ENCODE measurements around the gene GON4L.
A peak's percentile ranks its signal among the peaks of the same experiment; 100 is the strongest.
"Not testable (repeated sequence)": the region's sequence is repeated elsewhere in the genome, so short reads cannot be mapped to it uniquely, and the experiment has no call there.

Gene GON4L

GRCh38 chr1:155856975-155857930 lies at the start of gene GON4L:
Gene GON4L, minus strand, starts transcription at chr1:155857214. Its CDS starts 3,434 bp downstream, at chr1:155853780.
- DNase-seq (ENCODE audit: low read depth in 2 of 2) = peak; percentile 79 to 87

- no peak for DNase-seq (ENCODE audit: low read depth in 2 of 2)
Observed at GRCh38 chr1:155904261-155904660, 47.2 kb upstream of the GON4L start.

GRCh38 chr1:155900161-155900560 lies 43.1 kb upstream of the GON4L start:
- no peak for DNase-seq (ENCODE audit: low read depth in 2 of 2)

GRCh38 chr1:155899683-155900082 lies 42.7 kb upstream of the GON4L start:
- no peak for DNase-seq (ENCODE audit: low read depth in 2 of 2)

GRCh38 chr1:155898888-155899287 lies 41.9 kb upstream of the GON4L start:
- DNase-seq (ENCODE audit: low read depth in 2 of 2) = no peak

GRCh38 chr1:155897746-155898145 lies 40.7 kb upstream of the GON4L start:
- no peak for DNase-seq (ENCODE audit: low read depth in 2 of 2)

- DNase-seq (ENCODE audit: low read depth in 2 of 2) = not testable (repeated sequence)
Observed at GRCh38 chr1:155896476-155896875, 39.5 kb upstream of the GON4L start.

GRCh38 chr1:155895617-155896016 lies 38.6 kb upstream of the GON4L start:
- DNase-seq (ENCODE audit: low read depth in 2 of 2) = not testable (repeated sequence)

- no peak for DNase-seq (ENCODE audit: low read depth in 2 of 2)
Observed at GRCh38 chr1:155893389-155894142, 36.6 kb upstream of the GON4L start.

- DNase-seq (ENCODE audit: low read depth in 2 of 2) = no peak
Observed at GRCh38 chr1:155892796-155893195, 35.8 kb upstream of the GON4L start.

GRCh38 chr1:155890251-155890650 lies 33.2 kb upstream of the GON4L start:
- DNase-seq (ENCODE audit: low read depth in 2 of 2) = no peak

GRCh38 chr1:155889566-155889965 lies 32.6 kb upstream of the GON4L start:
- DNase-seq (ENCODE audit: low read depth in 2 of 2) = no peak

GRCh38 chr1:155888481-155888880 lies 31.5 kb upstream of the GON4L start:
- no peak for DNase-seq (ENCODE audit: low read depth in 2 of 2)

GRCh38 chr1:155884982-155885381 lies 28.0 kb upstream of the GON4L start:
- no peak for DNase-seq (ENCODE audit: low read depth in 2 of 2)

- no peak for DNase-seq (ENCODE audit: low read depth in 2 of 2)
Observed at GRCh38 chr1:155884031-155884960, 27.3 kb upstream of the GON4L start.

- no peak for DNase-seq (ENCODE audit: low read depth in 2 of 2)
Observed at GRCh38 chr1:155882766-155883165, 25.8 kb upstream of the GON4L start.

GRCh38 chr1:155882235-155882634 lies 25.2 kb upstream of the GON4L start:
- no peak for DNase-seq (ENCODE audit: low read depth in 2 of 2)

GRCh38 chr1:155880950-155881349 lies 23.9 kb upstream of the GON4L start:
- DNase-seq (ENCODE audit: low read depth in 2 of 2) = no peak

- DNase-seq (ENCODE audit: low read depth in 2 of 2) = no peak
Observed at GRCh38 chr1:155880251-155880650, 23.2 kb upstream of the GON4L start.

- DNase-seq (ENCODE audit: low read depth in 2 of 2) = no peak
Observed at GRCh38 chr1:155877945-155878344, 20.9 kb upstream of the GON4L start.

GRCh38 chr1:155873860-155874259 lies 16.8 kb upstream of the GON4L start:
- DNase-seq (ENCODE audit: low read depth in 2 of 2) = no peak

GRCh38 chr1:155872527-155872926 lies 15.5 kb upstream of the GON4L start:
- DNase-seq (ENCODE audit: low read depth in 2 of 2) = no peak

All from stimulated activated CD4-positive, alpha-beta T cell treated with anti-CD3 and anti-CD28 coated beads, Interleukin-4, amount 100 ng/mL, for 48 hours (primary cell).